HL-60 (cell line): ENCODE measurements around the gene AGMAT.

Experiments
- DNase-seq, 2 experiments: peaks; one replicate each; pipeline ENCODE4 v3.0.0-alpha.2; 2010 to 2020; ENCODE audit warnings: low read depth in 1 of 2, low spot score in 1 of 2
- H3K27ac ChIP-seq: fragments of 250-450 bp; sonication (Bioruptor Pico); replicated peaks from 2 replicates; pipeline ENCODE4 v1.5.1; 2020; ENCODE audit warnings: mild to moderate bottlenecking, moderate library complexity
- H3K27me3 ChIP-seq: fragments of 250-450 bp; sonication (Bioruptor Pico); 2 replicates; pipeline ENCODE4 v1.5.1; 2021; ENCODE audit warnings: mild to moderate bottlenecking, moderate library complexity; ENCODE audit not compliant: insufficient read depth, poor library complexity, severe bottlenecking
- H3K4me3 ChIP-seq: replicated peaks from 2 replicates; pipeline ENCODE4 v1.5.1; 2011; ENCODE audit warnings: mild to moderate bottlenecking, control low read depth, low read length; ENCODE audit not compliant: insufficient read depth
- CTCF ChIP-seq: IDR thresholded peaks from one replicate; pipeline ENCODE4 v1.5.1; 2011; ENCODE audit warnings: low read length, control low read depth, inconsistent platforms; ENCODE audit not compliant: insufficient read depth
- GABPA ChIP-seq: IDR thresholded peaks from 2 replicates; pipeline ENCODE4 v1.6.1; 2012; ENCODE audit warnings: low read depth
- POLR2AphosphoS5 ChIP-seq: IDR thresholded peaks from 2 replicates; pipeline ENCODE4 v1.6.1; 2012; ENCODE audit warnings: low read depth
- REST ChIP-seq: IDR thresholded peaks from 2 replicates; pipeline ENCODE4 v1.6.1; 2012; ENCODE audit warnings: low read depth; ENCODE audit not compliant: insufficient replicate concordance
- SPI1 ChIP-seq: IDR thresholded peaks from 2 replicates; pipeline ENCODE4 v1.6.1; 2012; ENCODE audit warnings: low read depth, mild to moderate bottlenecking, borderline replicate concordance

The AGMAT gene

GRCh38 chr1:15522551-15522950, 62.3 kb downstream of the AGMAT start:
- no peak for TF ChIP-seq SPI1
- TF ChIP-seq GABPA = no peak
- TF ChIP-seq REST = no peak
- no peak for TF ChIP-seq POLR2AphosphoS5
- TF ChIP-seq CTCF = no peak
- H3K4me3 ChIP-seq = no peak overlapping the region
- H3K27ac ChIP-seq = no peak overlapping the region
- no peaks in the 10 kb centered on the region for H3K27me3 ChIP-seq
- DNase-seq = no peak
